ENCODE results near the gene CAST.

Gene CAST

GRCh38 chr5:96821260-96821916 lies 159.2 kb downstream of the CAST start:
- no peak overlapping the region for H3K27ac ChIP-seq
- TF ChIP-seq CTCF (IDR thresholded peaks at IDR 0.05), result no peak
- TF ChIP-seq ZFX (IDR thresholded peaks at IDR 0.05; ENCODE audit: borderline replicate concordance), result no peak

GRCh38 chr5:96822686-96823459 lies 160.7 kb downstream of the CAST start:
- no peak overlapping the region for H3K27ac ChIP-seq
- TF ChIP-seq ZFX (IDR thresholded peaks at IDR 0.05; ENCODE audit: borderline replicate concordance), result no peak
- no peak for TF ChIP-seq CTCF (IDR thresholded peaks at IDR 0.05)

GRCh38 chr5:96823900-96824380 lies 161.8 kb downstream of the CAST start:
- no peak overlapping the region for H3K27ac ChIP-seq
- TF ChIP-seq ZFX (IDR thresholded peaks at IDR 0.05; ENCODE audit: borderline replicate concordance) (no peak), CTCF (IDR thresholded peaks at IDR 0.05) (no peak)
